LHCN-M2 (cell line): ENCODE data around the gene MAP4K5. TPM values are rescaled to one million over a fixed set of nuclear protein-coding genes. Genes with fewer than 3 reads are reported as not detected.

Experiments used
- total RNA-seq: library from RNA; depleted of rRNA; stranded (reverse); fragments of >200 nt; gene quantifications from 2 replicates; pipeline ENCODE4 v1.2.3, GENCODE V29; 2014; rRNA removed

Gene MAP4K5
- total RNA-seq, 1 experiment from 2014 or later = 149 TPM

Other genes with a start within 250 kb of the MAP4K5 start
- gene L2HGDH, start 220.3 kb downstream of the MAP4K5 start, total RNA-seq = 4.6 and 5.0 TPM in 2 replicates
- 5.0 and 5.8 TPM in 2 replicates for gene DMAC2L, start 220.2 kb downstream of the MAP4K5 start, total RNA-seq
- 2.1 and 3.0 TPM in 2 replicates for gene CDKL1, start 135.7 kb downstream of the MAP4K5 start, total RNA-seq
- 12.7 and 14.9 TPM in 2 replicates for gene ATL1, start 27.6 kb upstream of the MAP4K5 start, total RNA-seq
- gene SAV1, start 135.7 kb upstream of the MAP4K5 start, total RNA-seq = 31.7 and 43.5 TPM in 2 replicates